ENCODE data around the gene ELL2.

GRCh38 chr5:96008487-96008886 lies 46.8 kb upstream of the ELL2 start:
- TF ChIP-seq, protein P1, sequence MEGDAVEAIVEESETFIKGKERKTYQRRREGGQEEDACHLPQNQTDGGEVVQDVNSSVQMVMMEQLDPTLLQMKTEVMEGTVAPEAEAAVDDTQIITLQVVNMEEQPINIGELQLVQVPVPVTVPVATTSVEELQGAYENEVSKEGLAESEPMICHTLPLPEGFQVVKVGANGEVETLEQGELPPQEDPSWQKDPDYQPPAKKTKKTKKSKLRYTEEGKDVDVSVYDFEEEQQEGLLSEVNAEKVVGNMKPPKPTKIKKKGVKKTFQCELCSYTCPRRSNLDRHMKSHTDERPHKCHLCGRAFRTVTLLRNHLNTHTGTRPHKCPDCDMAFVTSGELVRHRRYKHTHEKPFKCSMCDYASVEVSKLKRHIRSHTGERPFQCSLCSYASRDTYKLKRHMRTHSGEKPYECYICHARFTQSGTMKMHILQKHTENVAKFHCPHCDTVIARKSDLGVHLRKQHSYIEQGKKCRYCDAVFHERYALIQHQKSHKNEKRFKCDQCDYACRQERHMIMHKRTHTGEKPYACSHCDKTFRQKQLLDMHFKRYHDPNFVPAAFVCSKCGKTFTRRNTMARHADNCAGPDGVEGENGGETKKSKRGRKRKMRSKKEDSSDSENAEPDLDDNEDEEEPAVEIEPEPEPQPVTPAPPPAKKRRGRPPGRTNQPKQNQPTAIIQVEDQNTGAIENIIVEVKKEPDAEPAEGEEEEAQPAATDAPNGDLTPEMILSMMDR (IDR thresholded peaks at IDR 0.05), result no peak
- TF ChIP-seq EZH2 (IDR thresholded peaks at IDR 0.05) (no peak), EZH2phosphoT487 (IDR thresholded peaks at IDR 0.05) (no peak)

Data from neural progenitor cell (in vitro differentiated cells).